H1 (cell line): ENCODE data around the gene TMEM127. TPM values are rescaled to one million over a fixed set of nuclear protein-coding genes. Genes with fewer than 3 reads are reported as not detected.

Experiments used
- CTCF ChIA-PET: fragments of 300-600 bp; sonication (Branson Sonifier 250); formaldehyde crosslinking; loops from one replicate; lab custom pipeline; 2021; ENCODE audit not compliant: partially characterized antibody; lab: Charles Lee
- POLR2A ChIA-PET: fragments of 300-600 bp; sonication (Branson Sonifier 250); formaldehyde crosslinking; loops from one replicate; lab custom pipeline; 2021; ENCODE audit warnings: inconsistent platforms; ENCODE audit not compliant: partially characterized antibody; lab: Charles Lee
- DNase-seq, 2 experiments: peaks; one replicate each; pipeline versions ENCODE4 v3.0.0 to v3.0.0-alpha.2; 2010 to 2022; ENCODE audit warnings: low spot score in 2 of 2, low read depth in 1 of 2, mixed read lengths in 1 of 2
- FAIRE-seq: peaks from 2 replicates; lab custom pipeline; 2011; peaks lifted over from hg19 to GRCh38; lab: Jason Lieb, UNC
- H2AFZ ChIP-seq: 2 replicates; pipeline ENCODE4 v1.8.1; 2012; ENCODE audit warnings: low read length, inconsistent platforms
- H2AK5ac ChIP-seq: 2 replicates; pipeline ENCODE4 v1.6.1; 2013; ENCODE audit warnings: low read depth, low read length
- H2BK120ac ChIP-seq: replicated peaks from 2 replicates; pipeline ENCODE3; 2013; ENCODE audit warnings: low read depth, low read length, inconsistent platforms
- H2BK12ac ChIP-seq: 2 replicates; pipeline ENCODE4 v1.6.1; 2013; ENCODE audit warnings: low read depth, low read length
- H2BK15ac ChIP-seq: 2 replicates; pipeline ENCODE4 v1.6.1; 2013; ENCODE audit warnings: low read length
- H2BK20ac ChIP-seq: 2 replicates; pipeline ENCODE4 v1.6.1; 2013; ENCODE audit warnings: low read length
- H2BK5ac ChIP-seq: 2 replicates; pipeline ENCODE4 v1.6.1; 2013; ENCODE audit warnings: low read depth, low read length
- H3K14ac ChIP-seq: 2 replicates; pipeline ENCODE4 v1.6.1; 2013; ENCODE audit warnings: inconsistent platforms; ENCODE audit not compliant: insufficient read length
- H3K18ac ChIP-seq: 2 replicates; pipeline ENCODE4 v1.6.1; 2013; ENCODE audit warnings: low read length; ENCODE audit errors: extremely low read depth
- H3K23ac ChIP-seq: 2 replicates; pipeline ENCODE4 v1.6.1; 2013; ENCODE audit warnings: inconsistent platforms; ENCODE audit not compliant: insufficient read length
- H3K23me2 ChIP-seq: 2 replicates; pipeline ENCODE4 v1.6.1; 2013; ENCODE audit warnings: low read depth, low read length
- H3K27ac ChIP-seq: 2 replicates; pipeline ENCODE4 v1.6.1; 2011; ENCODE audit warnings: low read depth, low read length, inconsistent platforms
- H3K27me3 ChIP-seq, 4 experiments: replicated peaks in 1 of 4; 1 replicate in 1 of 4; 2 replicates in 3 of 4; pipeline versions ENCODE4 v1.6.1 to v1.8.1; 2011 to 2013; ENCODE audit warnings: low read length in 3 of 4, mild to moderate bottlenecking in 3 of 4, inconsistent platforms in 2 of 4, mixed read lengths in 2 of 4, moderate library complexity in 1 of 4; ENCODE audit not compliant: control insufficient read depth in 3 of 4, insufficient read depth in 3 of 4; ENCODE audit errors: extremely low read depth in 1 of 4
- H3K36me3 ChIP-seq, 4 experiments: 2 replicates each; pipeline versions ENCODE4 v1.6.1 to v1.8.1; 2011 to 2013; ENCODE audit warnings: mild to moderate bottlenecking in 4 of 4, low read length in 3 of 4, moderate library complexity in 2 of 4, control low read depth in 1 of 4, inconsistent platforms in 1 of 4; ENCODE audit not compliant: insufficient read depth in 4 of 4, control insufficient read depth in 2 of 4
- H3K4ac ChIP-seq: replicated peaks from 2 replicates; pipeline ENCODE3; 2013; ENCODE audit warnings: low read length, low read depth, mixed read lengths, inconsistent platforms; ENCODE audit not compliant: insufficient read length
- H3K4me1 ChIP-seq, 4 experiments: replicated peaks in 1 of 4; 1 replicate in 1 of 4; 2 replicates in 3 of 4; pipeline versions ENCODE4 v1.6.1 to v1.8.1; 2011 to 2013; ENCODE audit warnings: low read length in 3 of 4, inconsistent platforms in 2 of 4, mixed read lengths in 1 of 4; ENCODE audit not compliant: insufficient read depth in 4 of 4, control insufficient read depth in 3 of 4
- H3K4me2 ChIP-seq, 2 experiments: 2 replicates each; pipeline versions ENCODE4 v1.6.1 to v1.8.1; 2011 to 2013; ENCODE audit warnings: low read depth in 2 of 2, low read length in 2 of 2, control low read depth in 1 of 2, inconsistent platforms in 1 of 2, mild to moderate bottlenecking in 1 of 2; ENCODE audit not compliant: insufficient read depth in 1 of 2
- H3K4me3 ChIP-seq, 4 experiments: fragments of 200-600, 300-600 bp in 1 of 4; sonication (generic), shearing (Covaris generic), sonication (Bioruptor Twin) in 1 of 4; 2 replicates each; pipeline versions ENCODE4 v1.5.1 to v1.8.1; 2011 to 2016; ENCODE audit warnings: low read length in 4 of 4, low read depth in 3 of 4, control low read depth in 2 of 4, inconsistent platforms in 2 of 4, mild to moderate bottlenecking in 2 of 4, mixed read lengths in 1 of 4, moderate library complexity in 1 of 4; ENCODE audit not compliant: insufficient read depth in 2 of 4; ENCODE audit errors: extremely low read depth in 1 of 4
- H3K56ac ChIP-seq: replicated peaks from 2 replicates; pipeline ENCODE3; 2013; ENCODE audit warnings: low read depth, mild to moderate bottlenecking, mixed read lengths, low read length, inconsistent platforms; ENCODE audit not compliant: insufficient read length
- H3K79me1 ChIP-seq: 2 replicates; pipeline ENCODE4 v1.6.1; 2013; ENCODE audit warnings: low read depth, low read length, control low read depth
- H3K79me2 ChIP-seq, 2 experiments: 2 replicates each; pipeline versions ENCODE4 v1.6.1 to v1.8.1; 2012 to 2013; ENCODE audit warnings: low read length in 2 of 2, mild to moderate bottlenecking in 2 of 2, inconsistent platforms in 1 of 2; ENCODE audit not compliant: insufficient read depth in 2 of 2, control insufficient read depth in 1 of 2
- H3K9ac ChIP-seq, 4 experiments: replicated peaks in 1 of 4; 1 replicate in 1 of 4; 2 replicates in 3 of 4; pipeline versions ENCODE4 v1.6.1 to v1.8.1; 2011 to 2013; ENCODE audit warnings: low read depth in 3 of 4, low read length in 3 of 4, control low read depth in 2 of 4, mild to moderate bottlenecking in 2 of 4, moderate library complexity in 2 of 4, inconsistent platforms in 1 of 4; ENCODE audit errors: extremely low read depth in 1 of 4
- H3K9me3 ChIP-seq, 2 experiments: 2 replicates each; pipeline versions ENCODE4 v1.6.1 to v1.8.1; 2012 to 2013; ENCODE audit warnings: mild to moderate bottlenecking in 2 of 2, moderate library complexity in 2 of 2, control low read depth in 1 of 2, inconsistent platforms in 1 of 2, low read depth in 1 of 2, low read length in 1 of 2, mixed read lengths in 1 of 2; ENCODE audit not compliant: insufficient read depth in 2 of 2
- H4K20me1 ChIP-seq, 2 experiments: replicated peaks in 1 of 2; 2 replicates each; pipeline versions ENCODE3 to v1.8.1; 2011 to 2013; ENCODE audit warnings: inconsistent platforms in 2 of 2, low read length in 2 of 2, mild to moderate bottlenecking in 1 of 2; ENCODE audit not compliant: insufficient read depth in 2 of 2, control insufficient read depth in 1 of 2
- H4K5ac ChIP-seq: 2 replicates; pipeline ENCODE4 v1.6.1; 2013; ENCODE audit warnings: low read length, low read depth, mixed read lengths, inconsistent platforms; ENCODE audit not compliant: insufficient read length
- H4K8ac ChIP-seq: 2 replicates; pipeline ENCODE4 v1.8.0; 2013; ENCODE audit warnings: mild to moderate bottlenecking, moderate library complexity, low read length, inconsistent platforms; ENCODE audit not compliant: insufficient read depth; ENCODE audit errors: extremely low read depth
- H4K91ac ChIP-seq: replicated peaks from 2 replicates; pipeline ENCODE3; 2013; ENCODE audit warnings: low read length, mixed read lengths, inconsistent platforms; ENCODE audit not compliant: insufficient read length
- ASH2L ChIP-seq: fragments of 200-600, 300-600 bp; sonication (generic); IDR thresholded peaks from one replicate; pipeline ENCODE4 v1.7.1; 2017; ENCODE audit warnings: low read length
- CHD2 ChIP-seq: IDR thresholded peaks from 2 replicates; pipeline ENCODE4 v1.6.1; 2012; ENCODE audit warnings: low read length, improper control_type of control experiment
- EZH2 ChIP-seq: fragments of 200-600 bp; sonication (generic); IDR thresholded peaks from 2 replicates; pipeline ENCODE4 v1.7.1; 2012; ENCODE audit warnings: low read depth, mild to moderate bottlenecking, moderate library complexity, low read length, inconsistent platforms; ENCODE audit not compliant: severe bottlenecking
- POLR2AphosphoS5 ChIP-seq: IDR thresholded peaks from 2 replicates; pipeline ENCODE4 v1.6.1; 2011; ENCODE audit warnings: low read depth, low read length
- RFX5 ChIP-seq: IDR thresholded peaks from 2 replicates; pipeline ENCODE4 v1.6.1; 2011; ENCODE audit warnings: low read depth, low read length, improper control_type of control experiment, borderline replicate concordance
- SP1 ChIP-seq: IDR thresholded peaks from 2 replicates; pipeline ENCODE4 v1.6.1; 2011; ENCODE audit warnings: low read depth, low read length
- TEAD4 ChIP-seq: IDR thresholded peaks from 2 replicates; pipeline ENCODE4 v1.6.1; 2012; ENCODE audit warnings: low read depth, low read length, inconsistent platforms, mixed read lengths
- ZNF274 ChIP-seq: IDR thresholded peaks from 2 replicates; pipeline ENCODE4 v1.7.0; 2012; ENCODE audit warnings: low read length, borderline replicate concordance; ENCODE audit errors: extremely low read depth
- WGBS, 2 experiments: shearing (Covaris generic) in 1 of 2; methylation state at CpG; one replicate each; pipeline versions ENCODE4 v1.1.6 to v1.1.7; 2013 to 2015; ENCODE audit warnings: low lambda C conversion rate in 2 of 2, mixed read lengths in 2 of 2, inconsistent platforms in 1 of 2, low coverage in 1 of 2, missing lambda C conversion rate in 1 of 2; ENCODE audit not compliant: insufficient replicate concordance in 2 of 2, insufficient coverage in 1 of 2, insufficient read length in 1 of 2; ENCODE audit errors: extremely low coverage in 1 of 2, missing lambda C conversion rate in 1 of 2; 5-methylcytosine and 5-hydroxymethylcytosine counted together
- polyA plus RNA-seq, 7 experiments: library from polyadenylated mRNA; depleted of rRNA in 3 of 7; stranded (reverse) in 5 of 7; unstranded in 2 of 7; fragments of >200 nt in 5 of 7; fragments of 200-250 nt in 2 of 7; gene quantifications; 1 replicate in 5 of 7; 2 replicates in 1 of 7; 4 replicates in 1 of 7; pipeline versions ENCODE4 v1.2.1 to v1.2.3, GENCODE V29; 2011 to 2013; ENCODE audit warnings: missing spikeins in 2 of 7, mixed read lengths in 2 of 7
- total RNA-seq: library from RNA; stranded (reverse); fragmentation: NEBNext Ultra II Directional; extraction: Animal tissue kit (Norgen Biotek cat#: 25700); gene quantifications from 2 replicates; pipeline ENCODE4 v1.2.1, GENCODE V29; 2021
- TF ChIP-seq, protein P1 (sequence below), 3 experiments: IDR thresholded peaks; 1 replicate in 2 of 3; 2 replicates in 1 of 3; pipeline versions ENCODE4 v1.5.1 to v1.6.1; 2011; ENCODE audit warnings: low read length in 3 of 3, mild to moderate bottlenecking in 3 of 3, inconsistent platforms in 2 of 3, low read depth in 1 of 3, moderate library complexity in 1 of 3; ENCODE audit not compliant: insufficient read depth in 1 of 3; ENCODE audit errors: control extremely low read depth in 1 of 3

Gene TMEM127
- total and polyA plus RNA-seq, 2 of the 8 experiments (the other 6 are each of a cell fraction or from before 2014, with no cell fraction given) = 25.0 to 41.0 TPM

DNA sequence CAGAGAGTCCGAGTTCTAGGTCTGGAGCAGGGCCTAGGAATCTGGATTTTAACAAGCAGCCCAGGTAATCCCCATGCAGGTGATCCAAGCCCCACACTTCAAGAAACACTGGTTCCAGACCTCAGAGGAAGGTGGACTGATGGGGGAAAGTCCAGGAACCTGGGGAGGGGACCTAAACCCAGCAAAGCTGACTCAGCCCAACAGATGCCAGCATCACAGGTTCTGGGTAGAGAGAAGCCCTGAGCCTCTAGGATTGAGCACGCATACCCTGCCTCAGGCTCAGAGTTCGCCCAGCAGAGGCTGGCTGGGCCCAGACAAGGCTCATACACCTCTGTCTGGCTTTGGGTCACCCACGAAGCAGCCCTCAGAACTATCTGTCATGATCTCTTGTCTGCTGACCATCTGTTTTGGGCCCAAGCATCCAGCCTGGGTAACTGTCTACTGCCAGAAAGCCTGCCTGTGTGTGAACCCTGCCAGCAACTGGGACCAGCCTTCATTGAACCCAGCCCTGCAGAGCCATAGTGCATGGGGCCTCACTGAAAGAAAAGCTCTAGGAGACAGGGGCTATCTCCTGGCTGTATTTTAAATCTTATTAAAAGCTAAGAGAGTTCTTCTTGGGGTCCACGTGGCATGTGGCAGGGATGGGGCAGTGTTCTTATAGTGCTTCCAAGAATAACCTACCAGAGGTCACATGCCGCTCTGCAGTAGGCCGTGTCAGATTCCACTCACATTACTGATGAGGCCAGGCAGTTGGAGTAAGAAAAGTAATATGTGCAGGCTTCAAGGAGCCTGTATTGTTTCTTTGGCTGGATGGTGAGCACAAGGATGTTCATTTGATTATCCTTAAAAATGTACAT, 7.4 kb downstream of the TMEM127 start:
- Histone ChIP-seq H3K14ac (no peak overlapping the region), H3K79me2 (peaks cover 0 to 12% of the 10 kb centered on the region in 2 experiments; a peak in 2 of 4 replicates), H3K9me3 (no peaks in the 10 kb centered on the region), H3K4me2 (no peak overlapping the region), H3K79me1 (peaks cover 19% of the 10 kb centered on the region), H3K36me3 (peaks cover under 1 to 8% (median 4%) of the 10 kb centered on the region in 4 experiments; a peak in 3 of 8 replicates), H3K4ac (no peak overlapping the region), H4K91ac (no peak overlapping the region), H3K18ac (no peak overlapping the region), H2AK5ac (no peak overlapping the region), H4K8ac (no peak overlapping the region), H2AFZ (no peak overlapping the region), H2BK12ac (no peak overlapping the region), H2BK15ac (no peak overlapping the region), H3K56ac (no peak overlapping the region), H2BK5ac (no peak overlapping the region), H3K9ac (no peak overlapping the region), H3K27ac (no peak overlapping the region), H3K23ac (no peak overlapping the region), H3K27me3 (no peaks in the 10 kb centered on the region), H3K23me2 (no peaks in the 10 kb centered on the region), H3K4me1 (peaks cover 0 to 3% (median 1%) of the 10 kb centered on the region in 4 experiments; a peak in 3 of 7 replicates), H4K20me1 (peaks cover 0 to 9% of the 10 kb centered on the region in 2 experiments), H2BK20ac (no peak overlapping the region), H3K4me3 (no peak overlapping the region), H4K5ac (no peak overlapping the region), H2BK120ac (no peak overlapping the region)
- DNase-seq = no peak
- POLR2A ChIA-PET = interaction anchor here (1.0 to 3.8 kb wide), 4 partner anchors 7 to 50 kb away, joined by 3 to 16 read pairs (median 9); partner anchors contain the start of gene STARD7
- 90% methylated on average over 7 of the region's 7 CpGs; no CpG with 5 or more reads in 1 of the 2 experiments for WGBS, 2 experiments
- CTCF ChIA-PET = interaction anchor here (1.0 to 2.5 kb wide), 9 partner anchors 7 to 266 kb away, joined by 3 to 11 read pairs (median 4); partner anchors contain the start of gene ASTL
- FAIRE-seq = no peak
- TF ChIP-seq CHD2 = no peak
- TF ChIP-seq ASH2L = no peak
- no peak for TF ChIP-seq EZH2
- TF ChIP-seq SP1 = no peak
- no peak for TF ChIP-seq POLR2AphosphoS5
- no peak for TF ChIP-seq ZNF274
- TF ChIP-seq TEAD4 = no peak
- TF ChIP-seq, protein P1, sequence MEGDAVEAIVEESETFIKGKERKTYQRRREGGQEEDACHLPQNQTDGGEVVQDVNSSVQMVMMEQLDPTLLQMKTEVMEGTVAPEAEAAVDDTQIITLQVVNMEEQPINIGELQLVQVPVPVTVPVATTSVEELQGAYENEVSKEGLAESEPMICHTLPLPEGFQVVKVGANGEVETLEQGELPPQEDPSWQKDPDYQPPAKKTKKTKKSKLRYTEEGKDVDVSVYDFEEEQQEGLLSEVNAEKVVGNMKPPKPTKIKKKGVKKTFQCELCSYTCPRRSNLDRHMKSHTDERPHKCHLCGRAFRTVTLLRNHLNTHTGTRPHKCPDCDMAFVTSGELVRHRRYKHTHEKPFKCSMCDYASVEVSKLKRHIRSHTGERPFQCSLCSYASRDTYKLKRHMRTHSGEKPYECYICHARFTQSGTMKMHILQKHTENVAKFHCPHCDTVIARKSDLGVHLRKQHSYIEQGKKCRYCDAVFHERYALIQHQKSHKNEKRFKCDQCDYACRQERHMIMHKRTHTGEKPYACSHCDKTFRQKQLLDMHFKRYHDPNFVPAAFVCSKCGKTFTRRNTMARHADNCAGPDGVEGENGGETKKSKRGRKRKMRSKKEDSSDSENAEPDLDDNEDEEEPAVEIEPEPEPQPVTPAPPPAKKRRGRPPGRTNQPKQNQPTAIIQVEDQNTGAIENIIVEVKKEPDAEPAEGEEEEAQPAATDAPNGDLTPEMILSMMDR (IDR thresholded peaks at IDR 0.05; ENCODE audit: control extremely low read depth in 1 of 3, insufficient read depth in 1 of 3, low read depth in 1 of 3, low read length in 3 of 3) = no peak
- no peak for TF ChIP-seq RFX5
